OCI-M2 (cell line): ENCODE measurements around the gene MATN3.
"Not testable (repeated sequence)": the region's sequence is repeated elsewhere in the genome, so short reads cannot be mapped to it uniquely, and the experiment has no call there.

Experiments used
- DNase-seq: peaks from one replicate; lab custom pipeline; 2025; ENCODE audit not compliant: unreplicated experiment; lab: John Stamatoyannopoulos, UW

The MATN3 gene, protein sequence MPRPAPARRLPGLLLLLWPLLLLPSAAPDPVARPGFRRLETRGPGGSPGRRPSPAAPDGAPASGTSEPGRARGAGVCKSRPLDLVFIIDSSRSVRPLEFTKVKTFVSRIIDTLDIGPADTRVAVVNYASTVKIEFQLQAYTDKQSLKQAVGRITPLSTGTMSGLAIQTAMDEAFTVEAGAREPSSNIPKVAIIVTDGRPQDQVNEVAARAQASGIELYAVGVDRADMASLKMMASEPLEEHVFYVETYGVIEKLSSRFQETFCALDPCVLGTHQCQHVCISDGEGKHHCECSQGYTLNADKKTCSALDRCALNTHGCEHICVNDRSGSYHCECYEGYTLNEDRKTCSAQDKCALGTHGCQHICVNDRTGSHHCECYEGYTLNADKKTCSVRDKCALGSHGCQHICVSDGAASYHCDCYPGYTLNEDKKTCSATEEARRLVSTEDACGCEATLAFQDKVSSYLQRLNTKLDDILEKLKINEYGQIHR

DNA sequence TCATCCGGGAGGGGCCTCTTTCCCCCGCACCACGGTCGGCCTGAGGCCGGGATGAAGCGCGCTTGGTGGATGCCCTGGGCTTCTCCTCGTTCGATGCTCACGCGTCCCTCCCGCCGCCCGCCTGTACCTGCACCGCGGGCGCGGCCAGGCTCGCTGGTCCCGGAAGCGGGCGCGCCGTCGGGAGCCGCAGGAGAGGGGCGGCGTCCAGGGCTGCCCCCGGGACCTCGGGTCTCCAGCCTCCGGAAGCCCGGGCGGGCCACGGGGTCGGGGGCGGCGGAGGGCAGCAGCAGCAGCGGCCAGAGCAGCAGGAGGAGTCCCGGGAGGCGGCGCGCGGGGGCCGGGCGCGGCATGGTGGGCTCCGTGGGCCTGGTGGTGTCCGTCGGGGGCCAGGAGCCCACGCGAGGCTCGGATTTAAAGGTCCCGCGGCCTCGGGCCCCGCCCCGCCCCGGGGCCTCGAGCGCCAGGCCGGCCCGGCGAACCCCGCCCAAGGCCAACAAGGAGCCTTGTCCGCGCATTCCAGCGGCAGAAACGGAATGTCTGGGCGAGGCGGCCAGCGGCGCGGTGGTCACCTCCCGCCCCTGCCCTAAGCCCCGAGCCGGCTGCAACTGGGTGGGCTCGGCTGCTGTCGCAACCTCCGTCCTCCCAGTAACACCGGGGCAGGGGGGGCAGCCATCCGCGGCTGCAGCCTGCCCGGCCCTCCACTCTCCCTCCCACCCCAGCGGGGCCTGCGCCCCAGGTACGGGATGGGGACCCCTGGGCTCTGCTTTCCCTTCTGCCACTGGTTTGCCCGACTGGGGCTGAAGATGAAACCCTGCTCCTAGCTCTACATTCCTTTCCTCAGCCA is at the start of gene MATN3:
Gene MATN3 (minus strand): TSS at position 387 of the 844 bp plus-strand sequence. CDS start 37 bp downstream, at position 350.
- DNase-seq = no peak

DNA sequence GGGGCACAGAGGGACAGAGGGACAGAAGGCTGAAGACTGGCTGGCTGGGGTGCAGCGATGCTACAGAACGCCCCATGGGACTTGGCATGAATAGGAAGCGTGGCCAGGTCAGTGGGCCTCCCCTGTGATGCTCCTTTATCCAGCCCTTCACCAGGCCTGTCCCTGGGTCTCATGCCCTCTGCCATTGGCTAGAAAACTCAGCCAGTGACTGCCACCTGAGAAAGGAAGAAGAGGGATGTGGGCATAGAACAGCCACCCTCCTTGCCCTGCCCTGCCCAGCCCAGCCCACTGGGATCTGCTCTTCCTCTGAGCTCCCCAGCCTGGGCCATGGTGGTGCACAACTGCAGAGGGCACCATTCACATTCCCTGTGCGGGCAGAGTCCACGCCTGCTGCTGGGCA is 49.5 kb upstream of the MATN3 start:
- DNase-seq = no peak

DNA sequence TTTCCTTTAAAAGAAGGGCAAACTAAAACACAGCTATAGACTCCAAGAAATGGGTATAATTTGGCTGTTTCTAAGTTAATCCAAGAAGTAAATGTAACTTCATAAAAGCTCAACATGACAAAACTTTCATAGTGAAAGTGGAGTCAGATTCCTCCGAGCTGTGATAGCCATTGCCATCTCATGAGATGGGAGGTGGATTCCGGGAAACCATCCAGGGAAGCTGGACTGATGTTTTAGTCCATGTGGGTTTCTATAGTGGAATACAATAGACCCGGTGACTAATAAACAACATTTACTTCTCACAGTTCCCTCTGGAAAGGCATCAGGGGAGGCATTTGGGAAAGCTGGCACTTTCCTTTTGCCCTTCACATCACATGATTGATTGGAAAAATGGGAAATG is 49.0 kb upstream of the MATN3 start:
- no peak for DNase-seq

DNA sequence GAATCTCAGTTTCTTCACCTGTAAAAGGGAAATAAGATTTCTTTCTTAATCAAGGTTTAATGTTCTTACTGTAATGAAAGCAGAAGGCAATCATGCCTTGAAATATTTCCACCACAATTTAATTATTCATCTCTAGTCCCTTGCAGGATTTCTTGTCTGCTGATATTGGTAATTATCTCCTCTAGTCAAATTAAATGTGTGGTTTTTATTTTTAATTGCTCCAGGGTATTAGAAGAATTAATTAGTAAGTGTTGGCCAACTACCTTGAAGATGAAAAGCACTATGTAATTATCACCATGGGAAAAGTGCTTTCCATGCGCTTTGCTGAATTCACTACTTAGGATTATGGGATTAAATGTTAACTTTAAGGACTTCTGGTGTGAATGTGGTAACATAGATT is 47.6 kb upstream of the MATN3 start:
- DNase-seq = no peak

DNA sequence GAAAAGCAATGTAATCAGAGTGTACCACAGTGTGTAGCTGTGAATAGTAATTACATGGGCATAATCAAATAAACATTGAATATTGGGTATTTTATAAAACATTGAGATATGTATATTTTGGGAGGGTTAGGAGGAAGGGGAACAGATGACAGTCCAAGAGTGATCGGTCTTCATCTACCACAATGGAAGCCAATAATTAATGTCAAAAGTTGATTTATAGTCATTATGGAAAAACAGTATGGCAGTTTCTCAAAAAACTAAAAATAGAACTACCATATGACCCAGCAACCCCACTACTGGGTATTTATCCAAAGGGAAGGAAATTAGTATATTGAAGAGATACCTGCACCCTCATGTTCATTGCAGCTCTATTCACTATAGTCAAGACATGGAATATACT is 44.8 kb upstream of the MATN3 start:
- DNase-seq = no peak

DNA sequence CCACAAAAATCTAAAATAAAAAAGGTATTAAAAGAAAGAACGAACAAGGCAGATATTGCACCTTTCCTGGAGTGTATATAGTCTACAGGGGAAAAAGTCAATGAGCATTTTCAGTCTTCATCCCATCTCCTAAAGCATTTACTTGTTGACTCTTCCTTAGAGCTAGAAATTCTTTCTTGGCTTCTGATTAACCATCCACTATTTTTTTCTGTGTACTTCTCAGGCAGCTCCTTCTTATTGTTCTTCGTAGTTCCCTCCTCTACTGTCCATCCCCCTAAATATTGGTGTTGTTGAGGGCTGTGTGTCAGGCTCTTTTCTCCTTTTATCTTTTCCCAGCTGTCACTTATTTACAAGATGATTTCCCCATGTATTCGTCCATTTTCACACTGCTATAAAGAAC is 42.5 kb upstream of the MATN3 start:
- no peak for DNase-seq

DNA sequence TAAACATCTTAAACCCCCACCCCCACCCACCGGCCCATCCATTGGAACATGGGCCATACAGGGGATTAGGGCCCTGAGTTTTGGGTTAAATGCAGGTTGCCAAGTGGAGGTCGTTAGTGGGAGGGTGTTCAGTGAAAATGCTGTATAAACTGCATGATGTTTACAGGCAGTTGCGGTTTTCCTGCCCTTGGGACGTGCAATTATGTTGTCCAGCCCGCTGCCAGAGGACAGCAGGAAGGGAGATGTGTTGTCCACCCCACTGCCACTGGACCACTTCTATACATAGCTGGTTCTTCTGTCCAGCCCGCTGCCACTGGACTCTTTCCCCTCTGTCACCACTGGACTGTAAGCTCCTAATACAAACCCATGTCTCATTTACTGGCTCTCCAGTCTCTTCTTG is 41.7 kb upstream of the MATN3 start:
- DNase-seq = no peak

DNA sequence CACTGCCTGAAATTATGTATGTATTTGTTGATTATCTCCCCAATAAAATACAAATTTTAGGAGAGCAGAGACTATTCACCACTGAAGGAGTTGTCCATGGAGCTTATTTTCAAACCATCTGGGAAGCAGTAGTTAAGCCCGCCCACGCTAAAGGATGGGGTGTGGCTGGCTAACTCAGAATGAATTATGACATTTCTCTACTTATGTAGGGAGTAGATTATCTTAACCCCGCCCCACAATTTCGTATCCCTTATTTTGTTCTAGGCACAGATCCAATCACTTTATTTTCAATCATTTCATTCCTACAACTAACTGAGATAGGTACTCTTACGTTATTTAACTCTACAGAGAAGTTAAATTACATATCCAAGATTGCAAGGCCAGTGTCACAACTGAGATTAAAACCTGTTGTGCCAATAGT is 40.4 kb upstream of the MATN3 start:
- peak; percentile 56 for DNase-seq

DNA sequence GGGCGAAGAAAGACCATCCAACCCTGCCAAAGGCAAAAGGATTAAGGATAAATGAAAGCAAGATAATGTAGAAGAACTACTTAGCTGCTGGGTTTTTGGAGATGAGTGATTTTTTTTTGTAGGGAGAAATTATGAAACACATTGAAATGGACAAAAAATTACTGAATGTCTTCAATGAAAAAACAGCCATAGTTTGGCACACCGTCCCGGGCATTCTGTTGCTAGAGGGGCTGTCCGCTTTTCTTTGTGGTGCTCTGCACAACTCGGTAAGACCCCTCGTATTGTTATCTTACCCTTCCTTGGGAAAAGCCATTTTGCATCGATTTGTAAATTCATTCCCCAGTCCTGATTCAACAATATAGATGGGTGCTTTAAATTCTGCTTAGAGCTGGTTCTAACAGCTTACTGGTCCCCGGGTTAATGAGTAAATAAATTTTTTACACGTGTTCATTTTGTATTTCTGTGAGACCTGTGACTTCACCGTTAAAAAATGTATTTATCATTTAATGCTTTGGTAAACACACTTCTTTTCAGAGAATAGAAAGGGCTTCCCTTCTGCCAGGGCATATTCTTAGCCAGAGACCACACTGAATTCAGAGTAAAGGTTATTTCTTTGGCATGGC is 39.9 kb upstream of the MATN3 start:
- no peak for DNase-seq

DNA sequence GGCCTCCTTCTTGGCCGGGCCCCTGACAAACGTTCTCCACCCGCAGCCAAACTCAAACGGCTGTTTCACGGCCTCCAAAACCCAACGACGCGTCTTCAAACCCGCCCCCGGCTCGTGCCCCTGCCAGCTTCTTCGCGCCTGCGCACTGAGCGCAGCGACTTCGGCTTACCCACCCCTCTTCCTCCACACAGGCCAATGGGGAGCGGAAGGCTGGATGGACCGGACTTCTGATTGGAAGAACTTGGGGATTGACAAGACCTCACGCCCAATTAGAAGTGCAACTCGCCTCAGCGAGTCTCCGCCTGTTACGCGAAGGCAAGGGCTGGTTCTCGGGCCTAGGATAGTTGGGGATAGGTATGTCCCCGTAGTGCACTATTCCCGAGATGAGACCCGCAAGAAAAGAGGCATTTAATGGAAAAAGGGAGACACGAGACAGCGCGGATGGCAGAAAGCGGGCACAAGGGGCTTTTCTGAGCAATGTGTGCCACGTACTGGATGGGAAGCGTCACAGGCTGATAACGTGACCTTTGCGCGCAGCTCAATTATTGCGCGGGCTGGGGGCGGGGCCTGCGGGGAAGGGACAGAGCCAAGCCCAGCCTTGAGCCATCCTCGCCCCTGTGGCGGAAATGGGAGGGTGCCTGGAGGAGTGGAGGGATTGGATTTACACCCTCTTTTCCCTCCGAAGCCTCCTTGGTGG is 39.2 kb upstream of the MATN3 start, which contains the start of gene LAPTM4A:
Gene LAPTM4A (minus strand): TSS at position 97 of the 697 bp plus-strand sequence. CDS start 108 bp downstream, outside the sequence.
- DNase-seq = peak; percentile 85

DNA sequence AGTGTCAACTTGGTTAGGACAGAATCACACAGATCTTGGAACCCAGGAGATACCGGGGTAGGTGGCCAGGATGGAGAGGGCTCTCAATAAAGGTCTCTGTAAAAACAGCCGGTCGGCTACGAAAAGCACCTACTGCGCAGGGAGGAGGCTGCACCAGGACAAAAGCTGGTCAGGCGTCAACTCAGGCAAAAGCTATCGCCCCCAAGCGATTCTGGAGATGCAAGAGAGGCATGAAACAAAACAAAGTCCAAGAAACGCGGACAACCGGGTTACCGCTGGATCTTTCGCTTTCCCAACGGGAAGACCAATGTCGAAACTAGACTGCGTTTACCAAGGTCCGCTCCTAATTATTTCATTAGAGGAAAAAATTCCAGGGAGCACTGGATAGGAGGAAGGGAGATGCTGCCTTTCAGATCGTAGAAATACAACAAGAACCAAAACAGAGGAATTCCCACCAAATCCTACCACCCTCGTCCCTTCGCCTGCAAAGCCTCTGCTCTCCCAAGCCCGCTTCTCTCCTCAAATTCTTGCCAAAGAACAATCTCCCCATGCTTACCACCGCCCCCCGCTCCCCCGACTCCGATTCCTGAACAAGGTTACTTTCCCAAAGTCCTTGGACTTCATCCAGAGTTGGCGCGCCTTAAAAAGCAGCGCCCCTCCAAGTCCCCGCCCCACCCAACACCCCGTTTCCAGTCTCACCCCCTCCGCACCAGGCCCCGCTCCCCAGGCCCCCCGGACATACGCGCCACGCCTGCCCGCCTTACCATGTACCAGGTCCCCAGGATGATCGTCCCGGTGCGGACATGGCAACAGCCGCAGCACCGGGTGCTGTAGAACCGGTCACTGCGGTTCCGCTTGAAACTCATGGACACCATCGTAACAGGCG is 38.4 kb upstream of the MATN3 start:
- DNase-seq = no peak

DNA sequence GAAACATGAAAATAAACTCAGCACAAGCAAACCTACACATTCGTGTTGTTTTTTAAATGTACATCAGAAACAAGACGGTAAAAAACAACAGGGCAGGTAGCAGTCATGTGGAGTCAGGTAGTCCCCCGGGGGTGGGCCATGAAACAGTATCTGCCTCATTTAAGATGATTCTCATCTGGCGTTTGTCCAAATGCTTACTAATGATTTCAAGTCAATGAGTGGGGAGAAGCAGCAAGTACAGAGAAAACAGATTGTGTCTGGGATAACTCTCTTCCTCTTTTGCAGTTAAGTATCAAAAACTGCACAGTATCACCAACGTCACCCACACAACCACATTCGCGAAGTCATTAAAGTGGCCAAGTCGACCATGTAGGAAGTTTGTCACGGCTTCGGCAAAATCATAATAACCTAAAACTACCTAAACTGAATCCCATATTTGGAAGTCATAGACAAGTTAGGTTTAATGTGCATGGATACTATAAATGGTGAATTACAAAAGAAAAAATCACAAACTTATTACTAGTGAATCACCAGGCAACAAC is 37.7 kb upstream of the MATN3 start:
- peak; percentile 12 for DNase-seq

DNA sequence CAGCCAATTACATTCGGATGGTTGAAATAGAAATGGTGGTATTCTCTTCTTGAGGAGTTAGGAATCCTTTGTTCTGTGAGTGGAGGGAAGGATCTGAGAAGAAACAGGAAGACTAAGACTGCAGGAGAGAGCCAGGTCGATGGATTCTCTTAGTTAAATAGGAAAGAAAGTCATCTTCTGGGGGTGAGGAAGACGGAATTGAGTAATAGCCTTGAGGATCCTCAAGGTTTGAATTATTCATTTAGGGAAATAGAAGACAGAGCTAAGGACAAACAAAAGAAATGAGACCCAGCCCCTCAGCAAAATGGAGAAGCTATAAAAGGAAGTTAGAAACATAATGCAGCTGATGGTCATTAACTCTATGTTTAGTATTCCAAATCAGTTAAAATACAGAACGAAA is 37.2 kb upstream of the MATN3 start:
- no peak for DNase-seq

DNA sequence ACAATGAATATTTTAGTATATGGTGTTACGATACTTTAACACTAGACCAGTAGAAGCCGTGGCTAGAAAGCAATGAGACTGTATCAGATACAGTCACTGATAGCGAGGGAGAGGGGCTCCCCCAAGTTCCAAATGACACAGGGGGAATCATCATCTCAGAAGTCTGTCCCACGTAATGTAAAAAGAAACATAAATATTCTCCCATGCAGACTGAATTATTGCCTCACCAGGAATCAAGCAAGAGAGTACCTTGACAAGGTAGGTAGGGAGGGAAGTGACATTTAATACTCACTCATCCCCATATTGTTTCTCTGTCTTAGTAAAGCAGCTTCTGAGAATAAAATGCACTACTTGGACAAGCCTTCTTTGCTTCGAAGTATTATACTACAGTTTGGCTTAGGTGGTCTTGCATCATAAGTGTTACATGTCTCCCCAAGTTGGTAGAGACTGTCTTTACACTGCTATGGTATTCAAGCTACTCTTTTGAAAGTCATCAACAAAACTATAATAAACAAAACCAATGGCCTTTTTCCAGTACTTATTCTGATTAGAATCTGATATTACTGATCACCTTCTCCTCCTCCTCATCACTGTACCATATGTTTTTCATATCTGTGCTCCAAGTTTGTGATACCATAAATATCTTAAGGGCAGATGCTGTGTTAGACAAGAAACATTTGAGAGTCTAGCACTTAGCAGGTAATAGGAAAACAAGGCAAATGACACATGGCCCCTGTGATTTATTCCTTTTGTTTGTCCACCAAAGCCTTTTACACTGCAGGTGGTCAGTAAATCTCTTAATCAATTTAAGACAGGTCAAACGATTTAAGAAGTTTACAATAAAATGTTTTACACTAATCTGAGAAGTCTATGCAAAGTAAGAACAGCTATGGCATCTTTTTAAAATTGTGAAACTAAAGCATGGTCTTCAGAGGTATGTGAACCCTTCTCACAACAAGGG is 36.3 kb upstream of the MATN3 start:
- DNase-seq = no peak

DNA sequence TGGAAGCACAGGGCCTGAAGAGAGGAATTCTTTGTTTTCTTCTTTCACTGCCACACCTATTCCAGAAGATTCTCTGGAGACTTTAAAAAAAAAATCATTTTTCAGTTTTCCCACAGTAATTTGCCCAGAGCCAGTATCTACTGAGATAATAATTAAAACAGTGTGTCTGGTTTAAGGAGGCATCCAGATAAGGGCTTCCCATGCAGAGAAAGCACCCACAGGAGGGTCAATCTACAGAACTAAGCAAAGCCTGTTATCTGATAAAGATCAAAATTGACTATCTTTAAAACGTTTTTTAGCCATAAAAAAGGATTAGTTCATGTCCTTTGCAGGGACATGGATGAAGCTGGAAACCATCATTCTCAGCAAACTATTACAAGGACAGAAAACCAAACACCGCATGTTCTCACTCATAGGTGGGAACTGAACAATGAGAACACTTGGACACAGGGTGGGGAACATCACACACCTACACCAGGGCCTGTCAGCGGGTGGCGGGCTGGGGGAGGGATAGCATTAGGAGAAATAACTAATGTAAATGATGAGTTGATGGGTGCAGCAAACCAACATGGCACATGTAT is 33.3 kb upstream of the MATN3 start:
- DNase-seq = not testable (repeated sequence)

DNA sequence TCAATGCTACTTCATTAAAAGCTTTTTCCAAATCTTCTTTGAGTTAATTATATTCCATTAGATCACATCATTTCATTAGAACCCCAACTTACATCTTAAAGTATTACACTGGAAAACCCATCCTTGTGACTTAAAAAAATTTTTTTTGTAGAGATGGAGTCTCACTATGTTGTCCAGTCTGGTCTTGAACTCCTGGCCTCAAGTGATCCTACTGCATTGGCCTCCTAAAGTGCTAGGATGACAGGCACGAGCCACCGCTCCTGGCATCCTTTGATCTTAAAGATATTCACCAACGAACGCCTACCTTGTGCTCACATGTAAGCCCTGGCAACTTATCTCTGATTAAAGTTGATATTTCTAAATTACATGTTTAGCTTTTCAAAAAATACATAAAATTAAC is 32.3 kb upstream of the MATN3 start:
- no peak for DNase-seq

DNA sequence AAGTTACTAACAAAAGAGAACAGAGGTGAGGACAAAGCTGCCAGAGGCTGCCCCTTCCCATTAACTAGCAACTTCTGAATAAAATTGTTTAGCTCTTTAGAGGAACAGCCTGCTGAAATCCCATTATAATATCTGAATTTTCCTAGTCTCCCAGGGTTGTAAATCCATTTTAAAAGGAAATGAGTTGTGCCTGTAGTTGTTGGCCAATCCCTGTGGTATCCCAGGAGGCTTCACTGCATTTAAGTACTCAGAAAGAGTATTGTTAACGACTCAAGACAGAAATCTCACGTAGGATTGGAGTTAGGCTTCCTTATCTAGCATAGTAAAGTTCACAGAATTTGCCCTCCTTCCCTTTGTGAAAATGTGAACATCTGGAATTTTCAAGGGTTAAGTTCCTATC is 30.1 kb upstream of the MATN3 start:
- no peak for DNase-seq
